Brain pericyte (primary cell): Measurements from ENCODE around the gene TMIGD1.

Source experiments
- DNase-seq: peaks from one replicate; pipeline ENCODE4 v3.0.0-alpha.2; 2012; ENCODE audit warnings: low read depth, low spot score

Gene TMIGD1

GRCh38 chr17:30332057-30332542, 1.8 kb downstream of the TMIGD1 start:
- DNase-seq, result no peak

- no peak for DNase-seq
These were observed 7.0 kb downstream of the TMIGD1 start for GRCh38 chr17:30326809-30327208.

- DNase-seq, result no peak
These were observed 9.1 kb downstream of the TMIGD1 start for GRCh38 chr17:30324723-30325122.

- no peak for DNase-seq
These were observed 9.9 kb downstream of the TMIGD1 start for GRCh38 chr17:30323895-30324319.

GRCh38 chr17:30323262-30323894, 10.5 kb downstream of the TMIGD1 start:
- DNase-seq, result no peak

GRCh38 chr17:30321314-30321713, 12.5 kb downstream of the TMIGD1 start:
- DNase-seq, result no peak

GRCh38 chr17:30318155-30318554, 15.7 kb downstream of the TMIGD1 start:
- no peak for DNase-seq

GRCh38 chr17:30316736-30317135, 17.1 kb downstream of the TMIGD1 start:
- no peak for DNase-seq

- no peak for DNase-seq
These were observed 18.8 kb downstream of the TMIGD1 start for GRCh38 chr17:30315106-30315505.

- no peak for DNase-seq
These were observed 19.4 kb downstream of the TMIGD1 start for GRCh38 chr17:30314474-30314873.

GRCh38 chr17:30312226-30312625, 21.6 kb downstream of the TMIGD1 start:
- no peak for DNase-seq

- DNase-seq, result no peak
These were observed 23.3 kb downstream of the TMIGD1 start for GRCh38 chr17:30310562-30310961.

- DNase-seq, result no peak
These were observed 24.3 kb downstream of the TMIGD1 start for GRCh38 chr17:30309591-30309990.

- DNase-seq, result no peak
These were observed 25.5 kb downstream of the TMIGD1 start for GRCh38 chr17:30308406-30308805.

- DNase-seq, result no peak
These were observed 29.1 kb downstream of the TMIGD1 start for GRCh38 chr17:30304778-30305177.

- DNase-seq, result no peak
These were observed 31.6 kb downstream of the TMIGD1 start for GRCh38 chr17:30302241-30302640.

GRCh38 chr17:30300818-30301217, 33.0 kb downstream of the TMIGD1 start:
- no peak for DNase-seq

GRCh38 chr17:30299000-30299399, 34.9 kb downstream of the TMIGD1 start:
- DNase-seq, result no peak

- no peak for DNase-seq
These were observed 36.1 kb downstream of the TMIGD1 start for GRCh38 chr17:30297715-30298114.

- no peak for DNase-seq
These were observed 37.3 kb downstream of the TMIGD1 start for GRCh38 chr17:30296499-30297080.

GRCh38 chr17:30292286-30292858, 41.5 kb downstream of the TMIGD1 start:
- no peak for DNase-seq

- DNase-seq, result no peak
These were observed 42.1 kb downstream of the TMIGD1 start, which contains the start of gene BLMH for GRCh38 chr17:30291543-30292285. TSS of gene BLMH (minus strand) at chr17:30291944. CDS start at chr17:30291819, 125 bp downstream.
